ENCODE measurements around the gene ADK. TPM values are rescaled to one million over a fixed set of nuclear protein-coding genes. Genes with fewer than 3 reads are reported as not detected.

Gene ADK
- total and polyA plus RNA-seq, 2 of the 13 experiments (the other 11 are each of a cell fraction or from before 2014, with no cell fraction given) = 48.6 to 79.1 TPM

DNA sequence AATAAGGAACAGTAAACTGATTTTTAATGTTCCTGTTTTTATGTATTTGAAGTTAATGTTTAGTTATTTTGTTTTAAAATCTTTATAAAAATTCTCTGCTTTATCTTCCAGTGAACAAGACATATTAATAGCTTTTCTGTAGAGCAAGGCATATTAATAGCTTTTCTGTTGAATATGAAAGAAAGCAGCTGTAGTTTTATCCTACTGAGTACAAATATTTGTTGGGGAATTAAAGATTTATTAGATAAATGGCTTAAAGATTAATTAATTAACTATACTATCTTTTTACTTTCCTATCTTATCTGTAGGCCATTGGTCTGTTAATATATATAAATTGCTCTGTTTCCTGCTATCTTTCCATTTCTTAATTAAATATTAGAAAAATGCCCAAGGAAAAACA, 299.6 kb downstream of the ADK start:
- DNase-seq (ENCODE audit: low spot score) (no peak), ATAC-seq (no peak), FAIRE-seq (no peak)
- no peak overlapping the region for H3K9ac ChIP-seq (ENCODE audit: insufficient read depth, low read depth, low read length)
- ChIA-PET CTCF (ENCODE audit: low intra/inter-chr PET ratio, low total read pairs) (no interaction called here), POLR2A (no interaction called here)
- no peaks in the 10 kb centered on the region for H3K79me2 ChIP-seq (ENCODE audit: insufficient read depth, low read length)
- no peak overlapping the region for H2AFZ ChIP-seq (ENCODE audit: low read length)
- H3K27me3 ChIP-seq (ENCODE audit: control insufficient read depth in 1 of 2, insufficient read depth in 2 of 2, low read length in 2 of 2) = no peaks in the 10 kb centered on the region
- peaks cover 13% of the 10 kb centered on the region; the same call in 1 of the 2 replicates for H3K4me1 ChIP-seq (ENCODE audit: insufficient read depth, low read length)
- in situ Hi-C loops (cut with HindIII; ENCODE audit: extremely low pct_ligation_motif_present, low pct_unique_long_range_greater_than_20kb) = no loop called here
- H3K9me3 ChIP-seq (ENCODE audit: low read length) = no peaks in the 10 kb centered on the region
- H3K27ac ChIP-seq (ENCODE audit: extremely low read length, insufficient read depth, low read length) = no peak overlapping the region
- BruUV-seq (replicated peaks) = no TSS peak
- H3K4me2 ChIP-seq (ENCODE audit: low read depth, low read length) = no peak overlapping the region
- H4K20me1 ChIP-seq (ENCODE audit: insufficient read depth, low read length) = no peaks in the 10 kb centered on the region
- H3K36me3 ChIP-seq (replicated peaks in 1 of 2; ENCODE audit: control insufficient read depth in 1 of 2, insufficient read depth in 2 of 2, low read length in 2 of 2) = no peaks in the 10 kb centered on the region
- H3K4me3 ChIP-seq (replicated peaks in 1 of 3; ENCODE audit: insufficient read depth in 1 of 3, low read depth in 2 of 3, low read length in 3 of 3) = no peak overlapping the region
- intact Hi-C loops (cut with micrococcal nuclease; ENCODE audit: unreplicated experiment) = no loop called here
- TF ChIP-seq SNAPC4 (CRISPR knock-in tag; IDR thresholded peaks at IDR 0.05) (no peak), IRX3 (CRISPR knock-in tag; IDR thresholded peaks at IDR 0.05; ENCODE audit: borderline replicate concordance, low read depth) (no peak), ZFP1 (CRISPR knock-in tag; IDR thresholded peaks at IDR 0.05) (no peak), CHCHD3 (CRISPR knock-in tag; IDR thresholded peaks at IDR 0.05) (no peak), MYNN (CRISPR knock-in tag; IDR thresholded peaks at IDR 0.05; ENCODE audit: low read depth) (no peak), ZNF280D (CRISPR knock-in tag; IDR thresholded peaks at IDR 0.05) (no peak), RBM39 (IDR thresholded peaks at IDR 0.05; ENCODE audit: low read depth, low read length, poor library complexity, severe bottlenecking) (no peak), ZNF569 (CRISPR knock-in tag; IDR thresholded peaks at IDR 0.05; ENCODE audit: borderline replicate concordance) (no peak), ZBTB39 (CRISPR knock-in tag; IDR thresholded peaks at IDR 0.05) (no peak), TRIM24 (CRISPR knock-in tag; IDR thresholded peaks at IDR 0.05) (no peak), POLR2AphosphoS5 (IDR thresholded peaks at IDR 0.05; ENCODE audit: low read depth, low read length) (no peak)
